ENCODE data around the gene OR2G3.

DNA sequence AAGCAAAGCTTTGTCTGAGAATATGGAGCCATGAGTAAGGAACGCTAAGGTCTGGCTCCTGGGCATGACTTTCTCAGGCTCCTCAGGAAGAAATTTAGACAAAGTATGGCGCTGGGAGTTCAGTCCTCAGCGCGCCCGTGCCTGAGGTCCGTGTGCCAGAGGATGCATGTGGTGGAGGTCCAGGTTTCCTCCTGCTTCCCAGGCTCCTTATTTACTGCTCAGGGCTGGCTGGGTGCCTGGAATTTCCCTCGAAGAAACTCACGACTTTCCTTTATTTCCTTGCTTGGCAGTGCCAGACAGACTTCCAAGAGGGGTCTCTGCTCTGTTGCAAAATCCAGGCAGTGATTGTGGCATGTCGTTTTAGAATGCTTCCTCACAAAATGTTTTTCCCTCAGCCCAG, 43.2 kb upstream of the OR2G3 start:
- no peak for TF ChIP-seq POLR2AphosphoS5 (IDR thresholded peaks at IDR 0.05; ENCODE audit: borderline replicate concordance, low read depth, low read length)
- TF ChIP-seq EZH2 (IDR thresholded peaks at IDR 0.05): no peak

All from SK-N-MC (cell line).